Superior temporal gyrus (tissue), 1 donor: ENCODE results near the gene SGPL1.
"Not testable (repeated sequence)": the region's sequence is repeated elsewhere in the genome, so short reads cannot be mapped to it uniquely, and the experiment has no call there.

Experiments
- DNase-seq: peaks from one replicate; pipeline ENCODE4 v3.0.0-alpha.2; 2016; ENCODE audit errors: extremely low spot score

Gene SGPL1

GRCh38 chr10:70843776-70844489 is 28.2 kb downstream of the SGPL1 start:
- DNase-seq = no peak

GRCh38 chr10:70845256-70845655 is 29.5 kb downstream of the SGPL1 start:
- no peak for DNase-seq

GRCh38 chr10:70845816-70846215 is 30.1 kb downstream of the SGPL1 start:
- DNase-seq = no peak

- no peak for DNase-seq
Observed at GRCh38 chr10:70846795-70847194, 31.0 kb downstream of the SGPL1 start.

GRCh38 chr10:70847659-70848360 is 32.1 kb downstream of the SGPL1 start:
- peak; percentile 47 for DNase-seq

- DNase-seq = no peak
Observed at GRCh38 chr10:70849582-70850016, 33.9 kb downstream of the SGPL1 start.

GRCh38 chr10:70850097-70850496 is 34.3 kb downstream of the SGPL1 start:
- DNase-seq = no peak

GRCh38 chr10:70851597-70852475 is 36.1 kb downstream of the SGPL1 start:
- no peak for DNase-seq

GRCh38 chr10:70853038-70853437 is 37.3 kb downstream of the SGPL1 start:
- no peak for DNase-seq

GRCh38 chr10:70853457-70853856 is 37.7 kb downstream of the SGPL1 start:
- no peak for DNase-seq

- DNase-seq = no peak
Observed at GRCh38 chr10:70856454-70856853, 40.7 kb downstream of the SGPL1 start.

- DNase-seq = no peak
Observed at GRCh38 chr10:70858759-70859158, 43.0 kb downstream of the SGPL1 start.

GRCh38 chr10:70861495-70862197 is 45.9 kb downstream of the SGPL1 start:
- DNase-seq = not testable (repeated sequence)

- no peak for DNase-seq
Observed at GRCh38 chr10:70863470-70864160, 47.9 kb downstream of the SGPL1 start.

GRCh38 chr10:70864935-70865334 is 49.2 kb downstream of the SGPL1 start:
- DNase-seq = no peak

GRCh38 chr10:70866424-70866823 is 50.7 kb downstream of the SGPL1 start:
- no peak for DNase-seq

GRCh38 chr10:70872291-70872690 is 56.5 kb downstream of the SGPL1 start:
- DNase-seq = no peak

GRCh38 chr10:70874061-70874460 is 58.3 kb downstream of the SGPL1 start:
- DNase-seq = no peak

- no peak for DNase-seq
Observed at GRCh38 chr10:70879207-70879606, 63.5 kb downstream of the SGPL1 start.

GRCh38 chr10:70880077-70880534 is 64.4 kb downstream of the SGPL1 start:
- peak; percentile 96 for DNase-seq

- DNase-seq = no peak
Observed at GRCh38 chr10:70884741-70885140, 69.0 kb downstream of the SGPL1 start.
